Suppressor macrophage (primary cell): Measurements from ENCODE around the gene HPN.
"Not testable (repeated sequence)": the region's sequence is repeated elsewhere in the genome, so short reads cannot be mapped to it uniquely, and the experiment has no call there.

Experiments
- DNase-seq, 4 experiments: peaks; one replicate each; pipeline ENCODE4 v3.0.0-alpha.2; 2020 to 2022

HPN gene

DNA sequence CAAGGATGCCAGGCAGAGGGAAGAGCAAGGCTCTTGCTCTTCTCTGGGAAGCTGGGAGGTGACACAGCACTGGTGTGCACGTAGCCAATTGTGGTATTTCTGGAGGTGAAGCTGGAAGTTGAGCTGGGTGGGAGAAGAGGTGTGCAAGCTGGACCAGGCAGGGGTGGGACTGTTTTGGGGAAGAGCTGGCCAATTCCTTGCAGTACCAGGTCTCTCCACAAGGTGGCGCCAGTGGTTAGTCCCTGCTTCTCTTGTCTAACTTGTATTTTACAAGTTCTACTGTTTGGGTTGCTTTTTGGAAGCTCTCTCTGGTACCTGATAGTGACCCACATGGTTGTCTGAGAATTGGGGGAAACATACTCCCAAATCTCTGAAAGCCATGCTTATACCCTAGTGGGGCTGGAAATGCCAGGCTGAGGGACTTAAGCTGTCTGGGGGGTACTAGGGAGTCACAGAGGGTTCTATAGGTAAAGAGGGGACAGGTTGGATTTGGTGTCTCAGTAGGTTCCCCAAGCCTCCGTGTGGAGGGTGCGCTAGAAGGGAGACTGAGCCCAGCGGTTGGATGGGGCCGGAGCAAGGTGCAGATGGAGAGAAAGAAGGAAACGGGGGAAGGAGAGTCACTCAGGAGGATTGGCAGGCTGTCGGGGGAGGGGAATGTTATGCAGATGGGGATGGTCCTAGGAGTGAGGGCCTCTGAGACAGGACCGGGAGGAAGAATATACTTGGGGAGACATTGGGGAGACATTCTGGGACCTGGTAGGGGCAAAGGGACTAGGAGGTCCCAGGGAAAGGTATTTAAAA, 3.0 kb downstream of the HPN start:
- peak; percentile 64 to 82 (median 72) for DNase-seq

DNA sequence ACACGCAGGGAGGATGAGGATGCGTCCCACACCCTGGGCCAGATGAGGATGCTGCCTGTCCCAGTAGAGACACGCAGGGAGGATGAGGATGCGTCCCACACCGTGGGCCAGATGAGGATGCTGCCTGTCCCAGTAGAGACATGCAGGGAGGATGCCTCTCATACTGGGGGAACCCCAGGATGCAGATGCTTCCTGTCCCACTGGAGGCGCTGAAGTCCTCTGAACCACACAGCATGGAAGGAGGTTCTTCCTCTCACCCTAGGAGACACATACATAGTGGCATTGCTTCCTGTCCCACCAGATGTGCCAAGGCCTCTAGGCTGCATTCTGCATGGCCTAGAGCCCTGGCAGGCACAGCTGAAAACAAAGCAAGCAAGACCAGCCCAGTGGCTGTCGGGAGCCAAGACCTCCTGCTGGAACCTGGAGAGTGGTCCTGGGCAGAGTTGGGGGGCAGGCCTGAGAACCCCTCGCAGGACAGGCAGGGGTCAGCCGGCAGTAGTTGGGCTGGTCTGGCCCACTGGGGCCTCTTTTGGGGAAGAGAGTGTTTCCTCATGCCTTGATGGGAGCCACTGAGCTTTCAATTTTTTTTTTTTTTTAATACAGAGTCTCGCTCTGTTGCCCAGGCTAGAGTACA, 4.3 kb downstream of the HPN start:
- DNase-seq: peak; percentile 67 to 84 (median 81)

GRCh38 chr19:35046461-35046860, 4.9 kb downstream of the HPN start:
- DNase-seq: no peak

DNA sequence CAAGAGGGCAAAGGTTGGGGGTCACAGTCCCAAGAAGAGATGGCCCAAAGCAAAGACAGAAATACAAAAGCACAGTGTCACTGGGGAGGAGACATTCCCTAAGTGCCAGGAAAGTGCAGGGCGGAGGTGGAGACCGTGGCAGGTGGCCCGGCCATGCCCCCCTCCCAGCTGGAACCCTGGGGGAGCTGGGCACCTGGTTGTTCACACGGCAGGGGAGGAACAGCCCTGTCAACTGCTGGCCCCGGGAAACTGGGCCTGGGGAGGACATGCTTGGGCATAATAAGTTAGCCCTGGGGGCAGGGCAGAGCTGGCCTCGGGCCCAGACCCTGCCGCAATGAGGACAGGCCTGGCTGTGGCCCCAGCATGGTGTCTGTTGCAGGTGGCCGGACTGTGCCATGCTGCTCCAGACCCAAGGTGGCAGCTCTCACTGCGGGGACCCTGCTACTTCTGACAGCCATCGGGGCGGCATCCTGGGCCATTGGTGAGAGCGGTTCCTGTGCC, 7.4 kb downstream of the HPN start:
- DNase-seq: peak in 1 of 4 experiments; percentile 1

DNA sequence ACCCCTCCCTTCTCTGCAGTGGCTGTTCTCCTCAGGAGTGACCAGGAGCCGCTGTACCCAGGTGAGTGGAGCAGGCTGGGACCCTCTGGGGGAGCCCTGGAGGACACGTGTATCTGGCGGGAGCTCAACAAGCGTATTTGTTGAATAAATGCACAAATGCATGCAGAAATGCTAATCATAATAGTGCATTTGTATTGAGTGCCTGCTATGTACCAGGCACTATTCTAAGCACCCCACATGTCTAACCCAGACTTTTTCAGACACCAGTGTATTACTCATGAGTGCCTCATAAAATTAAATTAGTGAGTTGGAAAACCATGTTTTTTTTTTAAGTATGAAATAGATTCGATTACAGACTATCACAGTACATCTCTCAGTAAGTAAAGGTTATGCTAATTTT, 7.9 kb downstream of the HPN start:
- no peak for DNase-seq

- DNase-seq: peak in 1 of 4 experiments; percentile 0
These were observed 9.1 kb downstream of the HPN start for GRCh38 chr19:35050662-35051061.

GRCh38 chr19:35051268-35051667, 9.7 kb downstream of the HPN start:
- not testable (repeated sequence) for DNase-seq

- no peak for DNase-seq
These were observed 10.3 kb downstream of the HPN start for GRCh38 chr19:35051796-35052195.

GRCh38 chr19:35052599-35053190, 11.2 kb downstream of the HPN start:
- no peak for DNase-seq

GRCh38 chr19:35053667-35054293, 12.3 kb downstream of the HPN start:
- no peak for DNase-seq

GRCh38 chr19:35054626-35055025, 13.1 kb downstream of the HPN start:
- no peak for DNase-seq

GRCh38 chr19:35055715-35056179, 14.2 kb downstream of the HPN start:
- DNase-seq: no peak

DNA sequence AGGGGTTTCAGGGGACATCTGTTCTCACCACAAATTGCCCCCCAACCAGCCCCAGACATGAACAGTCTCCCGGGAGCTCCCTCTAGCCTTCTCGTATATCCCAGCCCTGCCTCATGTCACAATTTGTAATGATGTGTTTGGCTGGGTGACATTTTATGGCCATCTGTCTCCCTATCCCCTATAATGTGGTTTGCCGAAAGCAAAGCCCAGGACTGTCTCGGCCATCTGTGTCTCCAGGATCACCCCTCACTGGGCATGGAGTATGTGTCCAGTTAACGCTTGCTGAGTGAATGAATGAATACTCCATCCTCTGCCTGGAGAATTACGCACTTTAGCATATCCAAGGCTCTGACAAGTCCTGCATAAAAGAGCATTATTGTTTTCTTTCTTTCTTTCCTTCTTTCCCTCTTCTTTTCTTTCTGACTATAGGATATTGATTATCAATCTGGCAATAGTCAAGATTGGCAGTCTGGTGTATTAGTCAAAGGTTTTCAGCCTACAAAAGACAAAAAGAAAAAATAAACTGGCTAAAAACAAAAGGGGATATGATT, 15.1 kb downstream of the HPN start:
- no peak for DNase-seq

DNA sequence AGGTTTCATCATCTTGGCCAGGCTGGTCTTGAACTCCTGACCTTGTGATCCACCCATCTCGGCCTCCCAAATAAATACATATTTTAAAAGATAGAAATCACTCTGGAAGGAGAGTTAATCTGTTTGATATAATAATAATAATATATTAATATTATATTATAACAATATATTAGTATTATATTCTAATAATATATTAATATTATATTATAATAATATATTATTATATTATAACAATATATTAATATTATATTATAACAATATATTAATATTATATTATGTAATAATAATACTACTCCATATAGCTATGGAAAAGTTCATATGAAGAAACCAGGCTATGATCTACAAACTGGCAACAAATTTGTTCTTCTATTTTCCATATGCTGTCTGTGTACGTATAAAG, 16.8 kb downstream of the HPN start:
- DNase-seq: no peak

DNA sequence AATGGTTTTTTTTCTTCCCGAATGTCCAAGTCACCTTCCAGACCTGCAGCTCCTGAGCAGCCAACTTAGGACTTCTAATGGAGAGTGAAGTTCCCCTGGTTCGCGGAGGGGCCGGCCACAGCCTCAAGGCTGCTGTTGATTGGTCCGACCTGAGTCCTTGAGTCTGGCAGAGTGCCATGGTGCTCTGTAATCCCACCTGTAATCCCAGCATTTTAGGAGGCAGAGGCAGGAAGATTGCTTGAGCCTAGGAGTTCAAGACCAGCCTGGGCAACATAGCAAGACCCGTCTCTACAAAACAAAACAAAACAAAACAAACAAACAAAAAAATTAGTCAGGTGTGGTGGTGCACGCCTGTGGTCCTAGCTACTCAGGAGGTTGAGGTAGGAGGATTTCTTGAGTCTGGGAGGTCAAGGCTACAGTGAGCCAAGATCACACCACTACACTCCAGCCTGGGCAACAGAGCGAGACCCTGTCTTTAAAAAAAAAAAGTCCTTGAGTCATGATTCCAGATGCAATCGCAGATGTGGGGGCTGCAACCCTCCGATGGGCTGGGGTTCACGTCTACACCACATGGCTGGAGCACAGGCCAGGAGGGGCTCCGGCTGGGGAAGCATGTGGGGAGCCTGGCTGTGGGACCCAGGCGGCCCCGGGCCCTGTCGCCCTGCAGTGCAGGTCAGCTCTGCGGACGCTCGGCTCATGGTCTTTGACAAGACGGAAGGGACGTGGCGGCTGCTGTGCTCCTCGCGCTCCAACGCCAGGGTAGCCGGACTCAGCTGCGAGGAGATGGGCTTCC, 17.7 kb downstream of the HPN start:
- DNase-seq: no peak

GRCh38 chr19:35059799-35060091, 18.2 kb downstream of the HPN start:
- DNase-seq: no peak

DNA sequence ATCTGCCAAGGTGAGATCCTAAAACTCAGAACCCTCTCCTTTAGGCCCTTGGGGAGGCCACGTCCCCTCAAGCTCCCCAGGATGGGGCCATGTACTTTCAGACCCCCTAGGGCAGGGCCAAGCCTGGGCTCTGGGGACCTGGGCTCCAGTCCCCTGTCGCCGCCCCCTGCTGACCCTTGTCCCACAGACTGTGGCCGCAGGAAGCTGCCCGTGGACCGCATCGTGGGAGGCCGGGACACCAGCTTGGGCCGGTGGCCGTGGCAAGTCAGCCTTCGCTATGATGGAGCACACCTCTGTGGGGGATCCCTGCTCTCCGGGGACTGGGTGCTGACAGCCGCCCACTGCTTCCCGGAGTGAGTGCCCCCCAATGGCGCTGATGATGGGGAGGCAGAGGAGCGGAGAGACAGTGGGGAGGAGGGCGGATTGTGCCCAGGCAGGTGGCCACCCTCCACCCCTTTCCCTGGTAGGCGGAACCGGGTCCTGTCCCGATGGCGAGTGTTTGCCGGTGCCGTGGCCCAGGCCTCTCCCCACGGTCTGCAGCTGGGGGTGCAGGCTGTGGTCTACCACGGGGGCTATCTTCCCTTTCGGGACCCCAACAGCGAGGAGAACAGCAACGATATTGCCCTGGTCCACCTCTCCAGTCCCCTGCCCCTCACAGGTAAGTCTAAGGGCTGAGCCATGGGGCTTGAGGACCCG, 18.8 kb downstream of the HPN start:
- DNase-seq: no peak

- no peak for DNase-seq
These were observed 20.3 kb downstream of the HPN start for GRCh38 chr19:35061583-35062373.

DNA sequence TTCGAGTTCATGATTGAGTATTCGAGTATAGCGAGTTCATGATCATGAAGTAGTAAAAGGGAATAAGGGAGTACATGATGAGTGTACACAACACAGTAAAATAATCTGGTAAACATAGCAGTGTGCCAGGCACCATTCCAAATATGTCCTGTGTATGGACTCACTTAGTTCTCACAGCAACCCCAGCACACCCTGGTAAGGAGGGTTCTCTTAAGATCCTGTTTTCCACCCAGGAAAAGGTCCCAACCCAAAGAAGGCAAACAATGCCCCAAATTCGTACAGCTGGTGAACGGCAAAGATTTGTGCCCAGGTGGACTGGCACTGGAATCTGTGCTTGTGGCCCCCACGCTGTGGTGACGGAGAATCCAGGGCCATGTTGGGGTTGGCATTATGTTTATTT, 21.4 kb downstream of the HPN start:
- DNase-seq: no peak

DNA sequence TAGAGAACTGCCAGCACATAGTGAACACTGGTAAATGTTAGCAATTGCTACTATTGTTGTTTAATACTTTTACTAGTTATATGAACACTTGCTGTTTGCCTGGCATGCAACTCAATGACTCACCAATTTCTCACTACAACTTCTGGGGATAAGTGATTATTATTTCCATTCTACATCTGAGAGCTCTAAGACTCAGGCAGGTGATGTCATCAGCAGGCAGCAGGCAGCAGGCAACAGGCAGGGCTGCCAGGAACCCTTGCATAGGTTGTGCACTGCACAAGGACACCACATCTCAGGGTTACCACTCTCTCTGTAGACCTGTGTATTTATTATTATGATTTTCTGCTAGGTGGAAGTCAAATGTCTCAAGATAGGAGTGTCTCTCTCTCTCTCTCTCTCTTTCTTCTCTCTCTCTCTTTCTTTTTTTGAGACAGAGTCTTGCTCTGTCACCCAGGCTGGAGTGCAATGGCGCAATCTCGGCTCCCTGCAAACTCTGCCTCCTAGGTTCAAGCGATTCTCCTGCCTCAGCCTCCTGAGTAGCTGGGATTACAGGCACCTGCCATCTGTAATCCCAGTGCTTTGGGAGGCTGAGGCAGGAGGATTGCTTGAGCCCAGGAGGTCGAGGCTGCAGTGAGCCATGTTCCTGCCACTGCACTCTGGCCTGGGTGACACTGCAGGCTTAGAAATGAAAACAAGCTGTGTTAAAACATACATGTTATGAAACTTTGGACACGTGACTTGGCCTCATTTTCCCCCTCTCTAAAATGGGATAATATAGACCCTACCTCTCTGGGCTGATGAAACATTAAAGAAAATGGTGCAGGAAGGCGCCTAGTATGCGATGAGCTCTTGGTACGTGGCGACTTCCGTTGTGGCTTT, 22.7 kb downstream of the HPN start:
- peak in 1 of 4 experiments; percentile 10 for DNase-seq
